Stimulated activated CD8-positive, alpha-beta memory T cell treated with anti-CD3 and anti-CD28 coated beads, Interleukin-15, amount 100 ng/mL, for 48 hours (primary cell): ENCODE results near the gene OPN1MW3.
"Not testable (repeated sequence)": the region's sequence is repeated elsewhere in the genome, so short reads cannot be mapped to it uniquely, and the experiment has no call there.

Experiments
- DNase-seq, 2 donors: peaks; one replicate each; pipeline ENCODE4 v3.0.0-alpha.2; 2020; ENCODE audit warnings: low read depth in 2 of 2

OPN1MW3 gene

DNA sequence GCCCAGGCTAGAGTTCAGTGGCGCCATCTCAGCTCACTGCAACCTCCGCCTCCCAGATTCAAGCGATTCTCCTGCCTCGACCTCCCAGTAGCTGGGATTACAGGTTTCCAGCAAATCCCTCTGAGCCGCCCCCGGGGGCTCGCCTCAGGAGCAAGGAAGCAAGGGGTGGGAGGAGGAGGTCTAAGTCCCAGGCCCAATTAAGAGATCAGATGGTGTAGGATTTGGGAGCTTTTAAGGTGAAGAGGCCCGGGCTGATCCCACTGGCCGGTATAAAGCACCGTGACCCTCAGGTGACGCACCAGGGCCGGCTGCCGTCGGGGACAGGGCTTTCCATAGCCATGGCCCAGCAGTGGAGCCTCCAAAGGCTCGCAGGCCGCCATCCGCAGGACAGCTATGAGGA lies at the start of gene OPN1MW3:
Gene OPN1MW3, plus strand, starts transcription at position 301 of the 400 bp plus-strand sequence. Its CDS starts 38 bp downstream, at position 339.
- DNase-seq, result not testable (repeated sequence)

DNA sequence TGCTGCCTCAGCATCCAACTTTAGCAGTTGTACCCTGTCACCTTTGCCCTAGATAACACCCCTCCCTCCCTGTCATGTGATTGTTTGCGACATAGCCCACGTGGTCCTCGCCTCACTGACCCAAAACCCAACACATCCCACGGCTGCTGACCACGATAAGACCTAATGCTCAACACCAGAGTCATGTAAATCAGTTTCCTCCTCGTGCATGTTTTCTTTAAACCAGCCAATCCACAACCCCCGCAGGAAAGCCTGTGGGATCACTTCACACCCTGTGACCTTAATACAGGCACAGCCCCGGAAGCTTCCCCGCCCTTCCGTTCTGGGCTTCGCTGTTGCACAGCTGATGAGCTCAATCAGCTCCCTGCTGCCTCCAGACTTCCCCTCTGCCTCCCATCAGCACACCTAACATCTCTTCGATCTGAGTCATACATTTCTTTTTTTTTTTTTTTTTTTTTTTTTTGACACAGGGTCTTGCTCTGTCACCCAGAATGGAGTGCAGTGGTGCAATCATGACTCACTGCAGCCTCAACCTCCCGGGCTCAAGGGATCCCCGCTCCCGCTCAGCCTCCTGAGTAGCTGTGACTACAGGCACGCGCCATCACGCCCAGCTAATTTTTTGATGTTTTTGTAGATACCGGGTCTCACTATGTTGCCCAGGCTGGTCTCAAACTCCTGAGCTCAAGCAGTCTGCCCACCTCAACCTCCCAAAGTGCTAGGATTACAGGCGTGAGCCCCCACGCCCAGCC lies 47.5 kb upstream of the OPN1MW3 start:
- DNase-seq, result not testable (repeated sequence)

DNA sequence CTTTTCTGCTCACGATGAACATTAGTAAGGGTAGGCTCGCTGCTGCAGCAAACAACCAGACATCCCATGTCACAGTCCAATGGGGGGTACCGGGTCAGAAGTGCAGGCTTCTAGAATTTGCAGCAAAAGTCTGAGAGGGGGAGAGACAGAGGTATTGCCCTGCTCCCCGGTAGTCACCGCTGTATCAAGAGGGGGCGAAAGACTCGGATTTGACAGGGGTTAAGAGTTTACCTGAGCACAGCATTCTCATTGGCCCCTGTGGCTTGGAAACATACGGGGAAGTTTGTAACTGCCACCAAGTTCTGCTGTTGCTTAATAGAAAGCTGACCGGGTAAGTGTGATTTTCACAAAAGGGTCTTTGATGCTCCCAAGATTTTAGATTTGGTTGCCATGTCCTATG lies 46.3 kb upstream of the OPN1MW3 start:
- not testable (repeated sequence) for DNase-seq

DNA sequence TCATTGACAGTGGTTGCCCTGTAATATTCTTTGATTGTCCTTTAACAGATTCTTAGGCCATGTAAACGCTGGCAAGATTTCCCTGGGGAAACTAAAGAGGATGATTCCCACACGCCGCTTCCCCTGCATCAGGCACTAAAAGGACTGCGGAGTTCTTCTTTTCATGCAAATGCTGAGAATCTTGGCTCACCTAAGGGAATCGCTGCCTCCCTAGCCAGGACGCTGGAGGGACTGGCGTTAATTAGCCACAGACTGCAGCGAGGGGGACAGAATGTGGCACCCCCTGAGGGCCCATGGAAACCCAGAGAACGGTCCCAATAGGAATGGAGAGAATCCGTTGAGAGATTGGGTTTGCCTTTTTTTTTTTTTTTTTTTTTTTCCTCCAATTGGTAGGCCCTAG lies 45.9 kb upstream of the OPN1MW3 start:
- DNase-seq, result not testable (repeated sequence)

DNA sequence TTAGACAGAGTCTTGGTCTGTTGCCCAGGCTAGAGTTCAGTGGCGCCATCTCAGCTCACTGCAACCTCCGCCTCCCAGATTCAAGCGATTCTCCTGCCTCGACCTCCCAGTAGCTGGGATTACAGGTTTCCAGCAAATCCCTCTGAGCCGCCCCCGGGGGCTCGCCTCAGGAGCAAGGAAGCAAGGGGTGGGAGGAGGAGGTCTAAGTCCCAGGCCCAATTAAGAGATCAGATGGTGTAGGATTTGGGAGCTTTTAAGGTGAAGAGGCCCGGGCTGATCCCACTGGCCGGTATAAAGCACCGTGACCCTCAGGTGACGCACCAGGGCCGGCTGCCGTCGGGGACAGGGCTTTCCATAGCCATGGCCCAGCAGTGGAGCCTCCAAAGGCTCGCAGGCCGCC lies 37.9 kb upstream of the OPN1MW3 start, which contains the start of gene OPN1MW2:
Gene OPN1MW2, plus strand, starts transcription at position 301 of the 400 bp plus-strand sequence. Its CDS starts 60 bp downstream, at position 361.
- not testable (repeated sequence) for DNase-seq

DNA sequence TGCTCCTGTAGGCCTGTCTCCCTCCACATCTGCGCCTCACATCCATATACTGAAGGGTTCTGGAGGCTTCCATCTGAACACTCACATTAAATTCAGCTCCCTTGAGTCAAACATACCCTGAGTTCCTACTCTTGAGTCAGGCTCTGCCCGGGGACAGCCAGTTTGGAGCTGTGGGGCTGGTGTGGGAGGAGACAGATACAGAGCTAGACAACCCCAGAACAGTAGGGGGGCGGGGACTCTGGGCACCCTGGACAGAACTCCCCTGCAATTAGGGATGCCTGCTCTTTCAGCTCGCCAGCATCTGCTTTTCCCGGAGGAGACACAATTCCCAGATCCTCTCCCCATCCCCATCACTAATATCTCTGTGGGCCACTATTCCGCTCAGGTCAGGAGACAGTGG lies 32.1 kb upstream of the OPN1MW3 start:
- not testable (repeated sequence) for DNase-seq

DNA sequence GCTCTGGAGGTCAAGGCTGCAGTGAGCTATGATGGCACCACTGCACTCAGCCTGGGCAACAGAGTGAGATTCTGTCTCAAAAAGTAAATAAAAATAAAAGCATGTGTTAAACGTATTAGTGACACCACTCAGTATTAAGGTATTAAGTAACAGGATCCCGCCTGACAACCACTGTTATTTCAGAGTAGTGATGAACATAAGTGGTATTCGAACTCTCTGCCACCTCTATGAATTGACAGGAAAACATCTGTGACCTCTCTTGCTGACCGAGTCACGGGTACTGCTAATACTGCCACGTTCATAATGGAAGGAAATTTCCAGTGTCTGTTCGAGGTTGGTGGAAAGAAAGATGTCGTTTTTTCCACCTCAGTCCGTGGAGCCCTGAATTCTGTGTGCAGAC lies 30.7 kb upstream of the OPN1MW3 start:
- DNase-seq, result not testable (repeated sequence)

DNA sequence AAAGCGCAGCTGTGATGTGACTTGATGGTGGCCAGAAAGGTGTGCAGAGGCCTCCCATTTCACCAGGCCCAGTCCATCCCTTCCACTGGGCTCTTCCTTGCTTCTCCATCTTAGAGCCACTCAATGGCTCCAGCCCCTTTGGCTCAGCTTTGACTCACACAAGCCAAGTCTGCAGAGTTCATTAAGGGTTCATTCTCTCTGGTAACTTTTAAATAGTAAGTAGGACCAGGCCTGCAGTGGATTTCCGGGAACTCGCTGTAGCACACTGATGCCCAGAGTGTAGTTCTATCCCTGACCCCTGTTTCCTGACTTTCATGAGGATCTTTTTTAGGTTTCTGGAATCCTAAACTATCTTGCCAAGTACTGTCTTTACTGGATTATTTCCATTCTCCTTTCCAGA lies 25.9 kb upstream of the OPN1MW3 start:
- DNase-seq, result not testable (repeated sequence)

DNA sequence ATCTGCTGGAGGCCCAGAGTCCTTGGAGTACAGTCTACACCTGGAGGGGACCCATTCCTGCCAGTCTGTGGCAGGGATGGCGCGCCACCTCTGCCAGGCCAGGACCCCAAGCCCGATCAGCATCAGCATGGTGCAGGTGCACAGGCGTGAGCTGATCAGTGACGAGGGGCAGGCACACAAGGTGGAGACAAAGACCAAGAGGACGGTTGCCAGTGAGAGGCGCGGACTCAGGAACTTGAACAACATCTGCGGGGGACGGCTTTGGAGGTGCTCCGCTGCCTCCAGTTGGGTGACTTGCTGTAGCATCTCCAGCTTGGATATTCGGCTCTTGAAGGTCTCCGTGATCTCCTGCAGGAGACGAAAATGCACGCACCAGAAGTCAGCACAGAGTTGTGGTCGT lies 23.8 kb upstream of the OPN1MW3 start:
- DNase-seq, result not testable (repeated sequence)

DNA sequence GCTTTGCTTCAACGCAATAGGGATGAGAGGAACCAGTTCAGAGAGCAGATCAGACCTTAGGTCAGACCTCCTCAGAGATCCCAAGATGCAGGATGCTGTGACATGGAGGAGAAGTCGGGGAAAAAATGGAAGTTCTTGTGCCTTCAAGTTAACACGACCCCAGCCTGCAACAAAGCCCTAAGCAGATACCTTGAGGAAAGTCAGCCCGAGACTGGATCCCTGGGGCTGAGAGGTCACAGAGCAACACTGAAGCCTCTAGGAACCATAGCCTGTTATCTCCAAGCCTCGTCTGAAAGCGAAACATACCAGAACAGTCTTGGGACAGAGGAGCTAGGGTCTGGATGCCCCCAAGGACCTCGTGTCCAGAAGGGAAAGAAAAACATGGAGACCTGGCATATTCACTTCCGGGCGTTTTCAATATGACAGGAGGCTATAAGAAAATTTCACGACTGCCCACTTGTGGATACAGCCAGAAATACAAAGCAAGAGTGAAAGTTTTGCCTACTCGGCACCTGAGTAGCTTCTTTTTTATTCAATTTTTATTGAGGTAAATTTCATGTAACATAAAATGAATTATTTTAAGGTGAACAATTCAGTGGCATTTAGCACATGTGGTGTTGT lies 18.3 kb upstream of the OPN1MW3 start:
- DNase-seq, result not testable (repeated sequence)

DNA sequence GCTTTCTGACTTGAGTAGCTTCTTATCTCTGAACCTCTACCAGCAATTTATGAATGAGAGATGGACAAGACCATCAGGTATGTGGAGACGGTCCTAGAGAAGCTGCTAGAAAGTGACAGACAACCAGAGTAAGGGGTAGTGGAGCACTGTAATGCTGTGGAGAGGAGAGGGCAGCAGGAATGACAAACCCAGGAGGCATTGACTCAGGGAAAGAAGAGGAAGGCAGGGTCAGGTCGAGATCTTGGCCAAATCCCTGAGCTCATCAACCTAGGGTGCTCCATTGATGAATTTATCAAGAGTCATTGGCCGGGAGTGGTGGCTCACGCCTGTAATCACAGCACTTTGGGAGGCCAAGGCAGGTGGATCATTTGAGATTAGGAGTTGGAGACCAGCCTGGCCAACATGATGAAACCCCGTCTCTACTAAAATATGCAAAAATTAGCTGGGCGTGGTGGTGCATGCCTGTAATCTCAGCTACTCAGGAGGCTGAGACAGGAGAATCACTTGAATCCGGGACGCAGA lies 17.3 kb upstream of the OPN1MW3 start:
- DNase-seq, result not testable (repeated sequence)

DNA sequence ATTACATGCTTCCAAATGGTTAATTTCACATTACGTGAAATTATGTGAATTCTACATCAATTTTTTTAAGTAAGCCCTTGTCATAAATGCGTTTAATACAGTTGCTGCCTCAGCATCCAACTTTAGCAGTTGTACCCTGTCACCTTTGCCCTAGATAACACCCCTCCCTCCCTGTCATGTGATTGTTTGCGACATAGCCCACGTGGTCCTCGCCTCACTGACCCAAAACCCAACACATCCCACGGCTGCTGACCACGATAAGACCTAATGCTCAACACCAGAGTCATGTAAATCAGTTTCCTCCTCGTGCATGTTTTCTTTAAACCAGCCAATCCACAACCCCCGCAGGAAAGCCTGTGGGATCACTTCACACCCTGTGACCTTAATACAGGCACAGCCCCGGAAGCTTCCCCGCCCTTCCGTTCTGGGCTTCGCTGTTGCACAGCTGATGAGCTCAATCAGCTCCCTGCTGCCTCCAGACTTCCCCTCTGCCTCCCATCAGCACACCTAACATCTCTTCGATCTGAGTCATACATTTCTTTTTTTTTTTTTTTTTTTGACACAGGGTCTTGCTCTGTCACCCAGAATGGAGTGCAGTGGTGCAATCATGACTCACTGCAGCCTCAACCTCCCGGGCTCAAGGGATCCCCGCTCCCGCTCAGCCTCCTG lies 9.9 kb upstream of the OPN1MW3 start:
- DNase-seq, result not testable (repeated sequence)

DNA sequence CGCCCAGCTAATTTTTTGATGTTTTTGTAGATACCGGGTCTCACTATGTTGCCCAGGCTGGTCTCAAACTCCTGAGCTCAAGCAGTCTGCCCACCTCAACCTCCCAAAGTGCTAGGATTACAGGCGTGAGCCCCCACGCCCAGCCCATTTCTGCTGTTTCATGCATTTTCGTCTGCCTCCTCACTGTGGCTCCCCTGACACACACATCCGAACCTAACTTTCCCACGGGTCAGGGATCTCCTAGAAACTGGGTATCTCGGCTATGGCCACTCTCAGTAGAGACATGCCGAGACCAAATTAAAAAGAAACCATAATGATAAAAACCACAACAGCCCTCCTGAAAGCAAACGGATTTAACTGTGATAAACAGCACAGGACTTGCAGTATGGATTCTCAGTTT lies 9.3 kb upstream of the OPN1MW3 start:
- not testable (repeated sequence) for DNase-seq

DNA sequence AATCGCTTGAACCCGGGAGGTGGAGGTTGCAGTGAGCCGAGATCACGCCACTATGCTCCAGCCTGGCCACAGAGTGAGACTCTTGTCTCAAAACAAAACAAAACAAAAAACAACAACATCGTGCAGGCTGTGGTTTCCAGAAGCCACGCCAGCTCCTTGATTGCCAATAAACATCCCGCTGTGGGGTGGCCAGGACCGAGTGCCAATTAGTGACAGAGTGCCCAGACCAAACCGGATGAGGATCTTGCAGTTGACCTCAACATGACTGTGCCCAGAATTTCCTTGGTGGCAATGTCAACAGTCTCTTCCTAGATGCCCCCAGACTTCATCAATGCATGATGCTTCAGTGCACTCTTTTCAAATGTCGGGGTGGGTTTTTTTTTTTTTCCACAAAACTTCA lies 1.3 kb downstream of the OPN1MW3 start:
- not testable (repeated sequence) for DNase-seq

DNA sequence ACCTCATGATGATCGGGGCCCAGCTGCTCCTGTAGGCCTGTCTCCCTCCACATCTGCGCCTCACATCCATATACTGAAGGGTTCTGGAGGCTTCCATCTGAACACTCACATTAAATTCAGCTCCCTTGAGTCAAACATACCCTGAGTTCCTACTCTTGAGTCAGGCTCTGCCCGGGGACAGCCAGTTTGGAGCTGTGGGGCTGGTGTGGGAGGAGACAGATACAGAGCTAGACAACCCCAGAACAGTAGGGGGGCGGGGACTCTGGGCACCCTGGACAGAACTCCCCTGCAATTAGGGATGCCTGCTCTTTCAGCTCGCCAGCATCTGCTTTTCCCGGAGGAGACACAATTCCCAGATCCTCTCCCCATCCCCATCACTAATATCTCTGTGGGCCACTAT lies 5.7 kb downstream of the OPN1MW3 start:
- DNase-seq, result not testable (repeated sequence)

DNA sequence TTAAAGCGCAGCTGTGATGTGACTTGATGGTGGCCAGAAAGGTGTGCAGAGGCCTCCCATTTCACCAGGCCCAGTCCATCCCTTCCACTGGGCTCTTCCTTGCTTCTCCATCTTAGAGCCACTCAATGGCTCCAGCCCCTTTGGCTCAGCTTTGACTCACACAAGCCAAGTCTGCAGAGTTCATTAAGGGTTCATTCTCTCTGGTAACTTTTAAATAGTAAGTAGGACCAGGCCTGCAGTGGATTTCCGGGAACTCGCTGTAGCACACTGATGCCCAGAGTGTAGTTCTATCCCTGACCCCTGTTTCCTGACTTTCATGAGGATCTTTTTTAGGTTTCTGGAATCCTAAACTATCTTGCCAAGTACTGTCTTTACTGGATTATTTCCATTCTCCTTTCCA lies 11.9 kb downstream of the OPN1MW3 start:
- DNase-seq, result not testable (repeated sequence)

DNA sequence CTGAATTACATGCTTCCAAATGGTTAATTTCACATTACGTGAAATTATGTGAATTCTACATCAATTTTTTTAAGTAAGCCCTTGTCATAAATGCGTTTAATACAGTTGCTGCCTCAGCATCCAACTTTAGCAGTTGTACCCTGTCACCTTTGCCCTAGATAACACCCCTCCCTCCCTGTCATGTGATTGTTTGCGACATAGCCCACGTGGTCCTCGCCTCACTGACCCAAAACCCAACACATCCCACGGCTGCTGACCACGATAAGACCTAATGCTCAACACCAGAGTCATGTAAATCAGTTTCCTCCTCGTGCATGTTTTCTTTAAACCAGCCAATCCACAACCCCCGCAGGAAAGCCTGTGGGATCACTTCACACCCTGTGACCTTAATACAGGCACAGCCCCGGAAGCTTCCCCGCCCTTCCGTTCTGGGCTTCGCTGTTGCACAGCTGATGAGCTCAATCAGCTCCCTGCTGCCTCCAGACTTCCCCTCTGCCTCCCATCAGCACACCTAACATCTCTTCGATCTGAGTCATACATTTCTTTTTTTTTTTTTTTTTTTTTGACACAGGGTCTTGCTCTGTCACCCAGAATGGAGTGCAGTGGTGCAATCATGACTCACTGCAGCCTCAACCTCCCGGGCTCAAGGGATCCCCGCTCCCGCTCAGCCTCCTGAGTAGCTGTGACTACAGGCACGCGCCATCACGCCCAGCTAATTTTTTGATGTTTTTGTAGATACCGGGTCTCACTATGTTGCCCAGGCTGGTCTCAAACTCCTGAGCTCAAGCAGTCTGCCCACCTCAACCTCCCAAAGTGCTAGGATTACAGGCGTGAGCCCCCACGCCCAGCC lies 27.3 kb downstream of the OPN1MW3 start:
- not testable (repeated sequence) for DNase-seq

DNA sequence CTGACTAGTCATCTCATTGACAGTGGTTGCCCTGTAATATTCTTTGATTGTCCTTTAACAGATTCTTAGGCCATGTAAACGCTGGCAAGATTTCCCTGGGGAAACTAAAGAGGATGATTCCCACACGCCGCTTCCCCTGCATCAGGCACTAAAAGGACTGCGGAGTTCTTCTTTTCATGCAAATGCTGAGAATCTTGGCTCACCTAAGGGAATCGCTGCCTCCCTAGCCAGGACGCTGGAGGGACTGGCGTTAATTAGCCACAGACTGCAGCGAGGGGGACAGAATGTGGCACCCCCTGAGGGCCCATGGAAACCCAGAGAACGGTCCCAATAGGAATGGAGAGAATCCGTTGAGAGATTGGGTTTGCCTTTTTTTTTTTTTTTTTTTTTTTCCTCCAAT lies 29.0 kb downstream of the OPN1MW3 start:
- DNase-seq, result not testable (repeated sequence)

DNA sequence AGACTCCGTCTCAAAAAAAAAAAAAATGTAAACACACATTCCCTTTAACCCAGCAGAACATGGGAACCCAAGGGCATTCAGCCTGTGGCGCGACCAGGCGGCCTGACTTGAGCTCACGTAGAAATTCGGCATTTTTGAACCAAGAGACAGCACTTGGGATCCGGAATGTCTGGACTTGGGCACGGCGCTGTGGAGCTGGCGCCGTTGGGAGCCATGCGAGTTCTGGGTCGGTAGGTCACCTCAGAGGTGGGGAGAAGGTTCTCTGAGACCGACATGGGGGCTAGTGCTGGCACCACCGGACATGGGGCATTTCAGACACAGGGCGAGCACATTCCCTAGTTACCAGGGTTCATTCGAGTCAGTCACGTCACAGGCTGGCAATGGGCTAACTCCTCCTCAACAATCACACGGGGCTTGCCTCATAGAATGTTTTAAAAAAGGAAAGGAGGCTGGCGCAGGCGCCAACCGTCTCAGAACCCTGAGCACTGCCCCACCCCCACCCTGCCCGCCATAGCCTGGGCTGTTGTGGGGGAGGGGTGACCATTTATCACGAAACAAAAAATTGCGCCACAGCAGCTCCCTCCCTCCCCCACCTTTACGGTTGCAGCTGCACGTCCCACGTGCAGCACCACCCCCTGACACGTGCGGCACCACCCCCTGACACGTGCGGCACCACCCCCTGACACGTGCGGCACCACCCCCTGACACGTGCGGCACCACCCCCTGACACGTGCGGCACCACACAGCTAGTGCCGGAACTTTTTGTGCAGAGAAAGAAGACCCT lies 37.6 kb downstream of the OPN1MW3 start, which contains the start of gene TEX28:
Gene TEX28, minus strand, starts transcription at position 334 of the 784 bp plus-strand sequence. CDS start 3,007 bp downstream, outside the sequence.
- no peak for DNase-seq

DNA sequence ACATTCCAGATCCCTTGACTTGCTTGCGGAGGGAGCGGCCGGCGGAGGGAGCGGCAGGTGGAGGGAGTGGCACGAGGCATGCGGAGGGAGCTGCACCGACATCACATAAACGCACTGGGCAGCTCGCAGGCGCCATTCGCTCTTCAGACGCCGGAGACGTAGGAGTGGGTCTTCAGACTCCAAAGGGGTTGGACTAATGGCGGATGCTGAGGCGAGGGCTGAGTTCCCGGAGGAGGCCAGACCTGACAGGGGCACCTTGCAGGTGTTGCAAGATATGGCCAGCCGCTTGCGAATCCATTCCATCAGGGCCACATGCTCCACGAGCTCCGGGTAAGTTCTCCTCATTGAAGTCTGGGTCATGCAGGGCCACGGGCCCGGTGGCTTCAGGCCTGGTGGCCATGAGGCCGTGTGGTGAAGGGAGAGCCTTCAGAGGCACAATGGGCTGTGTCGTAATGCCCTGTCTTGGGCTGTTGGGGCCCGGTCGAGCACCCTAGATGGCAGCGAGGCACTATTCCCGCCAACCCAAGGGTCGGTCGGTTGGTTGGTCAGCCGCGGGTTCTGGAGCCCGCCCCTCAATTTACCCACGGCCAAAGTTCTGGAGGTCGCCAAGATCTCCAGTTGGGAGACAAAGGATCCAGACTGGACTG lies 38.4 kb downstream of the OPN1MW3 start, which contains the start of gene TKTL1:
Gene TKTL1, plus strand, starts transcription at position 132 of the 647 bp plus-strand sequence. Its CDS starts 65 bp downstream, at position 197.
- no peak for DNase-seq
